Non-pigmented ciliary epithelial cell (primary cell): Measurements from ENCODE around the gene NECTIN4.

Source experiments
- DNase-seq: peaks from one replicate; pipeline ENCODE4 v3.0.0-alpha.2; 2010; ENCODE audit warnings: low read depth

NECTIN4 gene

GRCh38 chr1:161111527-161111926, 22.2 kb upstream of the NECTIN4 start:
- DNase-seq: no peak

DNA sequence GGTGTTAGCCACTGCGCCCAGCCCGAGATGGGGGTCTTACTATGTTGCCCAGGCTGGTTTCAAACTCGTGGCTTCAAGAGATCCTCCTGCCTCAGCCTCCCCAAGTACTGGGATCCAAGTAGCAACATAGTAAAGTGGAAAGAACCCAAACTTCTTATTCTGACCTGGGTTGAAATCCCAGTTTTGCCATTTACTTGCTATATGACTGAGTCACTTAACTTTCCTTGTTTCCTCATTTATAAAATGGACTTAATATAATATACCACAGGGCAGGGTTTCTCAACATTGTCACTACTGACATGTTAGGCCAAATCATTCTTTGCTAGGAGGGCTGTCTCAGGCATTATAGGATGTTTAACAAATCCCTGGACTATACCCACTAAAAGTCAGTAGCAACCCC, 21.8 kb upstream of the NECTIN4 start:
- no peak for DNase-seq

- no peak for DNase-seq
These were observed 17.1 kb upstream of the NECTIN4 start for GRCh38 chr1:161106431-161106830.

- no peak for DNase-seq
These were observed 11.2 kb upstream of the NECTIN4 start for GRCh38 chr1:161100556-161100955.

DNA sequence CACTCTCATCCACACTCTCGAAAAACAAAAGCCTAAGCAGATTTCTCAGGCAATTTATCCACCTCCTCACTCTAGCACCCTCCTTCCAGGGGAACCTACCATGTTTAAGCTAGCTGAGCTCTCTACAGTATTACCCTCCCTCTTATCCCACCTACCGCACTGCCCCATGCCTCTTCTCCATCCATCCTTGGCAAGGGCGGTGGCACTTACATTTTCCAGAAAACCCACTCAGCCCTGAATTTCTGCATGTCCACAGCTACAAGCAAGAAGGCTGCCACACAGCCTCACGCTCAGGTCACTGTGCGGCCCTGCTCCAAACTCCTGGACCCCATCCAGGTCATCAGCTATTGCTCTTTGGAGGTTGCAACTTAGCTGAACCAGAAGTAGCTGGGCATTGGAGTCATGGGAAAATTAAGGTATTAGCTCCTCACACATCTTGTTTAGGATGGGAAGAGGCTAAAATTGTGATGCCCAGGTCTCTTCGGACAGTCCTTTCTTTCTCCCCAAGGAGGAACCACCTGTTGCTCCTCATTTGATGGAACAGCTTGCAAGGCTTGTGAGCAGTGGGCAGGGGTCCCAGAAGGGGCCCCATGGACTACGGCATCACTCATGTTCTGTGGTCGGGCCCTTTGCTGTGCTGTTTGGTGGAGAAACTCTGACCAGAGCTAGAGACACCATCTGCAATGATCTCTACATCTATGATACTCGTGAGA, 9.9 kb upstream of the NECTIN4 start:
- no peak for DNase-seq

DNA sequence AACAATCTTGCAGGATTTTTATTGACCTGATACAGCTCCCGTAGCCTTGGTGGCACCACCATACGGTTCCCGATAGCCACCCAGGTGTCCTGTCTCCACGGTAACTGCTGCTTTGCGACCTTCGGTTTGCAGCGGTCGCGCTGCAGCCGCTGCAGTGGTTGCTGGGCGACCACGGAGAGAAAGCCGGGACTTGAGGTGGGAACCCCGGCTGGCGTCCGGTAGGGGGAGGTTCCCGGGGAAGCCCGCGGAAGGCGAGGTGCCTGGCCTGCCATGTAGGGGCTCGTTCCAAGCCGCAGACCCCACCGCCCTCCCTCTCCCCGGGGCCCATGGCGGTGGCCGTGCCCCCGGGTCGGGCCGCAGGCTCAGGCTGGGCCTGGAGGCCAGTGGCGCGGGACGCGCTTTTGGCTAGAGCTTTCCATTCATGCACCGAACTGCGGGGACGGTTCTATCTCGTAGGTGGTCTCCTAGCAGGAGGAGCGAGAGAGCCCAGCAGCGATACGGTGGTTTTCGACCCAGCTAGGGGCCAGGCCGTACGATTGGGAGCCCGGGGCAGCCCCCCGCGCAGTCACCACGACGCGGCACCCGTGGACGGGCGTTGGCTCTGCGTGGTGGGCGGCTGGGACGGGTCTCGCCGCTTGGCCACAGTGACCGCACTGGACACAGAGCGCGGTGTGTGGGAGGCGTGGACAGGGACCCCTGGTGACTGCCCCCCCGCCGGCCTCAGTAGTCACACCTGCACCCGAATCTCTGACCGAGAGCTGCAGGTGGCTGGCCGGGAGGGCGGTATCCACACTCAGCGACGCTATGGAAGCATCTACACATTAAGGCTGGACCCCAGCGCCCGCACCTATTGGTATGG, 9.1 kb upstream of the NECTIN4 start, which contains the start of gene KLHDC9:
KLHDC9 (plus strand) TSS at position 152 of the 859 bp plus-strand sequence; CDS start at position 327, 175 bp downstream.
- no peak for DNase-seq

DNA sequence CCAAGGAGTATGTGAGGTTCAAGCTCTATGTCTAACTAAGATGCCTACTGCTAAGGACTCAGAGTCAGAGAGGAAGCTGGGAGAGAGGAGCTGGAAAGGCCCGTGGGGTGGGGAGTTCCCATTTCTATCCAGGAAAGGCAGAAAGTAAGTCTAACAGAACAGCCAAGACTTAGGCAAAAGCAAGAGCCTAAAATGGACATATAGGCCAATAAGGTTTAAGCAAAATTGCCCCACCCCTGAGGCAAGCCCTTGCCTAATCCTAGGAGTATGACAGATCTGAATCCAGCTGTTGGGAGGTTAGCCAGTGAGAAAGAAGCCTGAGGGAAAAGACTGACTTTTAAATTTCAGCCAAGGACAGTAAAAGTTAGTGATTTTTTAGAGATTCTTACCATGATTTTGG, 7.2 kb upstream of the NECTIN4 start:
- no peak for DNase-seq

- no peak for DNase-seq
These were observed 6.7 kb upstream of the NECTIN4 start for GRCh38 chr1:161096015-161096414.

DNA sequence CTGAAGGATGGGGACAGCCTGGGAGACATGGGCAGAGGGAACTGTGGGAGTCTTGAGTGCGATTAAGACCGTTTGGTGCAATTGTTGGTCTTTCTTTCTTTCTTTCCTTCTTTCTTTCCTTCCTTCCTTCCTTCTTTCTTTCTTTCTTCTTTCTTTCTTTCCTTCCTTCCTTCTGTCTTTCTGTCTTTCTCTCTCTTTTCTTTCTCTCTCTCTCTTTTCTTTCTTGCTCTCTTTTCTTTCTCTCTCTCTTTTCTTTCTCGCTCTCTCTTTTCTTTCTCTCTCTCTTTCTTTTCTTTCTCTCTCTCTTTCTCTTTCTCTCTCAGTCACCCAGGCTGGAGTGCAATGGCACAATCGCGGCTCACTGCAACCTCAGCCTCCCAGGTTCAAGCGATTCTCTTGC, 5.9 kb upstream of the NECTIN4 start:
- DNase-seq: no peak

GRCh38 chr1:161094481-161094880, 5.1 kb upstream of the NECTIN4 start:
- DNase-seq: no peak

DNA sequence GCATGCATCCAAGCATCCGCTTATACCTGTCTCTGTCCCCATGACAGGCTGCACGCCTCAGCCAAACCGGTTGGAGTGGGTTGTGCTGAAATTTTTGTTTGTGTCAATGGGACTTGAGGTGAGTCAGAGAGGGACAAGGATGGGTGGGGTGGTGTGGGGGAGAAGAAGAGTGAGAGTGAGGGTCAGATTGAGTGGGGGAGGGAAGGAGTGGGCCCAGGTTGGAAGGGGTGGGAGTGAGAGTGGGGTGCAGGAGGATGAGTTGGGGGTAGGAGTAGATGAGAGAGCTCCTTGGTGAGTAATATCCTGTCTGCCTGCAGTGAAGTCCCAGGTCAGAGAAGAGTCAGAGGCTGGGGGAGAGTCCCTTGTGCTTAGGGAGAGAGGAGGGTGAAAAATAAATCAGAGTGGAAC, 3.3 kb upstream of the NECTIN4 start:
- no peak for DNase-seq

- no peak for DNase-seq
These were observed 2.6 kb upstream of the NECTIN4 start for GRCh38 chr1:161091796-161092507.

DNA sequence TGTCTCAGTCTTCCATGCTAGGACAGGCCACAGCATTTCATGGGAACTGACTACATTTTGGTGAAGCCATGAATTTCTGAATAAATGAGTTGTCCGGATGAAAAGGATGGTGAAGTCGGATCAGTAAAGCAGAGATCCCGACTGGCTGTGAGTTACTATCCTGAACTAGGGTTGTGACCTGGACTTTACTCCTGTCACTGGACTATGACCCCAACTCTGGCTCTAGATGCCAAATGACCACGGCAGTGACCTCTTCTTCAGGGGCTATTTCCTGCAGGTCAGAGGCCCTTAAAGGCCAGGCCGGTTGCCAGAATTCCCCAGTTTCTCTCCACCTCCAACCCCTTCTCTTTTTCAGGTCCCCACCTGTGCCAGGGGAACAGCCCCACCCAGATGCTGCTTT, 1.7 kb upstream of the NECTIN4 start:
- no peak for DNase-seq

DNA sequence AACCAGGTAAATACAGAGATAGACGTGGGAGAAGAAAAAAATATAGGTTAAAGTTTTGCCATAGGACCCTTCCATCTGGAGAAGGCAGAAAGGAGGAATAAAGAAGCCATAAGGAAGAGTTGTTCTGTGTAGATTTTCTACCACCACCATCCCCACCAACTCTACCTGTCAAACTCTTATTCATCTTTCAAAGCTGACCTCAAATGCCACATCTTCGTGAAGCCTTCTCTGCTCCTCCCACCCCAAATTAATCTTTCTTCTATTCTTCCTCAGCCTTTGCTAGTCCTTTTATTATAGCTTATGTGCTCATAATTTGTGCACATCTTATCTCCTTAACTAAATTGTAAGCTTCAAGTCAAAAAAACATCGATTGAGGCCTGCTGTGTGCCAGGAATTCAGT, 1.3 kb upstream of the NECTIN4 start:
- DNase-seq: no peak

DNA sequence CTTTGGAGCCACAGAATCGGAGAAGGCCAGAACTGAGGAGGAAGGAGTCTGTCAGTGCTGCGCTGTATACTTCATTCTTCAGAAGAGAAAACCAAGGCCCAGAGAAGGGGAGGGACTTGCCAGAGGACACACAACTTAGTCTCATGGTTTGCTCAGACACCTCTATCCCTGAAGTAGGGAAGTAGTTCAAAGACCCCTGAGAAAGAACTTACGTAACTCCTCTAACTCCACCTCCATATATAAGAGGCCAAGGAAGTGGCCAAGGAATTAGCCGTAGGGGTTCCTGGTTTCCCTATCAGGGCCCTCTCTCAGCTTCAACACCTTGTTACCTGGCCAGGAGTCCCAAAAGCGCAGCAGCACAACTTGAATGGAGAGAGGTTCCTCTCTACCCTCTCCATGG, 580 bp upstream of the NECTIN4 start:
- DNase-seq: no peak

DNA sequence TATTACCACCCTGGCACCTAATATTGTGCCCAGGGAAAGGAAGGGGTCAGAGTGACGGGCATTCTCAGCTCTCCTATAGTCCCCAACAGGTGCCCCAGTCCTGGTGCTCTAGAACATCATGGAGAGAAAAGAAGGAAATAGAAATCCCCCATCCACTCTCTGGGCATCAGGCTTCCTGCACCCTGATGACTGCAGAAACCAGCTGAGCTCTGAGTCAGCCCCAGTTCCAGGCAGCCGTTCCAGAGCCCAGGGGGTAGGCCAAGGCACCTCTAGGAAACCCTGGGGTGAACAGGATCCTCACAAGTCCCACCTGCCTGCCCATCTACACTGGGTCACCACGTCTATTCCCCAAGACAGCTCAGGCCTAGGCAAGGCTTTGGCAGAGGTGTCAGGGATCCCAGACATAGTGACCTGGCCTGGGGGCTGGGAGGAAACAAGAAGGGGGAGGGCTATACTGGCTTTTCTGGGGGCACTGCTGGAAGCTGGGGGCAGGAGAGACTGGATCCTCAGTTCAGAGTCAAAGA, 709 bp downstream of the NECTIN4 start:
- no peak for DNase-seq

GRCh38 chr1:161086457-161086856, 2.9 kb downstream of the NECTIN4 start:
- DNase-seq: no peak

DNA sequence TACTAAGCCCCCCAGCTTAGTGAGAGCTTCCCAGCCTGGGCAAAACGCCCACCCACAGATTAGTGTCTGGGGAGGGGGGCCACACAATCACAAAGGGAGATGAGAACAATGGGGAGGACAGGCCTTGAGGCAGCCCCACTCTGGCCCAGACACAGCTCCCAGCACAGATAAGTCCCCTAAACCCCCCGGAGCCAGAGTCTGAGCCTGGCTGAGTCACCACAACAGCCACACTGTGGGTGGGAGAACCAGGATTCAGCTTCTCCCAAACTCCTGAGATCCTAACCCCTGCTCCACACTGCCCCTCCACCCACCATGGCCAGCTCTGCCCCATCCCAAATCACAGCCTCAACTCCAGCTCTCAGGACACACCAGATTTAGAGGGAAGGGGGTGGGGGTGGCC, 4.2 kb downstream of the NECTIN4 start:
- DNase-seq: no peak

DNA sequence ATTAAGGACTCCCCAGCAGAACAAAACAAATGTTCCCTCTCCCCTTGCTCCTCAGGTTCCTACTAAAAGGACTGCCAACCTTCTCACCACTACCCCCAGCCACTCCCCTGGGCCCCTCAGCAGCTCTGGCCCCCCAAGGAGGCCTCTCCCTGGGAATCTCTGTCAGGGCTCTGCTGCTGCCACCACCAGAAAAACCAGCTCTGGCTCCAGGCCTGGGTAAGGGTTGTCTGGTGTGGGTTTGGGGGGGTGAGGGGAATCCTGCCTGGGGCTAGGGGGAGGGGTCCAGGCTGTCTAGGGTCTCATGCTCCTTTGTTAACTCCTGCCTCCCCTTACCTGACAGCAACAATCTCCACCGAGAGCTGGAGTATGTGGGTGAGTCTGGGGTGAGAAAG, 4.8 kb downstream of the NECTIN4 start:
- DNase-seq: no peak

DNA sequence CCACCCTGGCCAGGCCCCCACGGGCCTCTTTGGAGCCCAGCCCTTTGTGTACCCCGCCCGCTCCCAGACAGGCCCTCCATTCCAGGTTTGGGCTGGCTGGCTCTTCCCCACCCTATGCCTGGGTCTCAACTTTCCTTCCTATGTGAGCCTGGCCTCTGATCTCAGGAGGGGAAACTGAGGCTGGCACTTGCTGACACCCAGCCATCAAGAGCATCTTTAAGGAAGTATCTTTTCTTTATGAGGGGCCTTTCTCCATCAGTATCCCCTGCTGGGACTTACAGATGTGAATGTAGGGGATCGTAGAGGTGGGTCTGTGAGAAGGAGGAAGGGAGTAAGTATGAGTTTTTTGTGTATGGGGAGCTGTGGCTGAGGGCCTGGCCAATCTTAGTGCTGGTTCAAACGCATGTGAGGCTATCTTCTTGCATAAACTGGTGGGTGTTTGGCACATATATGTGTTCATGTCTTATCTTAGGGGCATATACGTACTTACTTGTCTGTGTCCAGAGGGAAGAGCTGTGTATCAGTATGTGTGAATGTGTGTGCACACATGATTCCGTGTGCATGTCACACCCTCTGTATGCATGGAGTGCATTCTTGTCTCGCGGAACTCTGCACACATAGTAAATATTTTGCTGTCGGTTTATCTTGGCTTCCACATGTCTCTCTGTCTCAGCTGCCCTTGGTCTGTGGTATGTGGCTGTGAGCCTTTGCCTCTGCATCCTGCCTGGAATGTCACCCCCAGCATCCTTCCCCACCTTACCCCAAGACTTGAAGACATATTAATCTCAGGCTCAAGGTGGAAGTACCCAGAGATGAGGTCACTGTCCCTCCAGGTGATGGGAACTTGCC, 5.4 kb downstream of the NECTIN4 start:
- DNase-seq: no peak

- peak; percentile 78 for DNase-seq
These were observed 6.2 kb downstream of the NECTIN4 start for GRCh38 chr1:161082996-161083747.
